HG03571 (cell line): ENCODE measurements around the gene NHLH2.

Experiments used
- ATAC-seq: cut with Tn5 transposase; IDR thresholded peaks from one replicate; pipeline ENCODE4 v1.9.1; 2021; ENCODE audit not compliant: unreplicated experiment

NHLH2 gene

GRCh38 chr1:115840605-115841460 is at the start of gene NHLH2:
Gene NHLH2 (minus strand): TSS chr1:115841126. CDS start chr1:115838372, 2,754 bp downstream.
- no peak for ATAC-seq

- ATAC-seq = no peak
These were observed 49.7 kb upstream of the NHLH2 start for GRCh38 chr1:115890580-115890979.

GRCh38 chr1:115888976-115889375 is 48.0 kb upstream of the NHLH2 start:
- no peak for ATAC-seq

GRCh38 chr1:115882913-115883902 is 42.3 kb upstream of the NHLH2 start:
- ATAC-seq = no peak

GRCh38 chr1:115880981-115881672 is 40.2 kb upstream of the NHLH2 start:
- ATAC-seq = no peak

- ATAC-seq = no peak
These were observed 39.1 kb upstream of the NHLH2 start for GRCh38 chr1:115879977-115880376.

GRCh38 chr1:115877511-115877910 is 36.6 kb upstream of the NHLH2 start:
- ATAC-seq = no peak

- ATAC-seq = no peak
These were observed 34.0 kb upstream of the NHLH2 start for GRCh38 chr1:115874904-115875303.

- ATAC-seq = no peak
These were observed 33.6 kb upstream of the NHLH2 start for GRCh38 chr1:115874497-115874896.

- no peak for ATAC-seq
These were observed 32.3 kb upstream of the NHLH2 start for GRCh38 chr1:115873184-115873583.

- no peak for ATAC-seq
These were observed 28.1 kb upstream of the NHLH2 start for GRCh38 chr1:115869064-115869463.

GRCh38 chr1:115867216-115867615 is 26.3 kb upstream of the NHLH2 start:
- ATAC-seq = no peak

GRCh38 chr1:115865704-115866380 is 24.9 kb upstream of the NHLH2 start:
- no peak for ATAC-seq

GRCh38 chr1:115862403-115862802 is 21.5 kb upstream of the NHLH2 start:
- no peak for ATAC-seq

GRCh38 chr1:115854005-115854404 is 13.1 kb upstream of the NHLH2 start:
- no peak for ATAC-seq

- ATAC-seq = no peak
These were observed 10.0 kb upstream of the NHLH2 start for GRCh38 chr1:115850937-115851336.

GRCh38 chr1:115847787-115848186 is 6.9 kb upstream of the NHLH2 start:
- no peak for ATAC-seq

GRCh38 chr1:115842948-115843347 is 2.0 kb upstream of the NHLH2 start:
- no peak for ATAC-seq

GRCh38 chr1:115839679-115840237 is 1.2 kb downstream of the NHLH2 start:
- no peak for ATAC-seq

- ATAC-seq = no peak
These were observed 1.8 kb downstream of the NHLH2 start for GRCh38 chr1:115839029-115839678.
